Fibroblast of peridontal ligament (primary cell): ENCODE results near the gene COBL.

Experiments used
- DNase-seq: peaks from one replicate; pipeline ENCODE4 v3.0.0-alpha.2; 2010; ENCODE audit errors: extremely low read depth

COBL gene

DNA sequence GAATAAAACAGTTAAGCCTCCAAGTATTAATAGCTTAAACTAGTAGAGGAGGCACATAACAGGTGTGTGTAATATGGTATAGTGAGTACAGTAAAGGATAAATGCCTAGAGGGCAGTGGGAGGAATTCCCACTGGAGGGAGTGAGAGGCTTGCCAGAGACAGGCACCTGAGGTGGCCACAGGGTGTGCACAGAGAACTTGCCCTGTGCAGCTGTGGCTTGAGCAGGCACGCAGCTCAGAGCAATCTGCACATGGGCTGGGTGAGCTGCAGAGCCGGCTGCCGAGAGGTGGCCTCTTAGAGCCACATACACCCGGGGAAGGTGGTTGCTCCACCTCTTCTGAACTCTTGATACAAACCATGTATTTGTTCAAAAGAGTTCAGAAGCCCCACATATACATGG, 237.1 kb downstream of the COBL start:
- no peak for DNase-seq

DNA sequence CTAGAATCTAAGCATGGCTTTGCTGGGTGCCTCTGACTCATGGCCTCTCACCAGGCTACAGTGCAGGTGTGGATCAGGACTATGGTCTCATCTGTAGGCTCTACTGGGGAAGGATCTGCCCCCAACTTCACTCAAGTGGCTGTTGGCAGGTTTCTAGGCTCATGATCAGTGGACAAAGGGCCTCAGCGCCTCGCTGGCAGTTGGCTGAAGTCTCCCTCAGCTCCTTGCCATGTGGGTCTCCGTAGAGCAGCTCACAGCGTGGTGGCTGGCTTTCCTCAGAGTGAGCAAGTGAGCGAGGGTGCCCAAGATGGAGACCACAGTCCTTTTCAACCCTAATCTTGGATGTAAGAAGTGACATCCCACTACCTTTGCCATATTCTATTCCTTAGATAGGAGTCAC, 238.0 kb downstream of the COBL start:
- DNase-seq: no peak

DNA sequence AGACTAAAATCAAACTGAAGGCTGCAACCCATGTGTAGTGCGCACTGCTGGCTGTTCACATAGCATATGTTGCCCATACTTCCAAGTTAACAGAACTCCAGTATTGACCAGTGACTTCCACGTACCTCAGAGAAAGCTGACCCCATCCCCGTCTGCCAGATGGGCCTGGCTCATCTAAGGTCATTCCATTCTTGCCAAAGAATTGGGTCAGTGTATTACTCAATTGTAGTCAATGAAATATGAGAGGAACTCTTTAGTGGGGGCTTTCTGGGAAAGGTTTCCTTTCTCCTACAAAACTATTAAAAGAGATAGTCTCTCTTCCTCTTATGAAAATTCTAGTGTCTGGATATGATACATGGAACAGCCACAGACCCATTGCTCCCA, 238.6 kb downstream of the COBL start:
- DNase-seq: peak; percentile 18

DNA sequence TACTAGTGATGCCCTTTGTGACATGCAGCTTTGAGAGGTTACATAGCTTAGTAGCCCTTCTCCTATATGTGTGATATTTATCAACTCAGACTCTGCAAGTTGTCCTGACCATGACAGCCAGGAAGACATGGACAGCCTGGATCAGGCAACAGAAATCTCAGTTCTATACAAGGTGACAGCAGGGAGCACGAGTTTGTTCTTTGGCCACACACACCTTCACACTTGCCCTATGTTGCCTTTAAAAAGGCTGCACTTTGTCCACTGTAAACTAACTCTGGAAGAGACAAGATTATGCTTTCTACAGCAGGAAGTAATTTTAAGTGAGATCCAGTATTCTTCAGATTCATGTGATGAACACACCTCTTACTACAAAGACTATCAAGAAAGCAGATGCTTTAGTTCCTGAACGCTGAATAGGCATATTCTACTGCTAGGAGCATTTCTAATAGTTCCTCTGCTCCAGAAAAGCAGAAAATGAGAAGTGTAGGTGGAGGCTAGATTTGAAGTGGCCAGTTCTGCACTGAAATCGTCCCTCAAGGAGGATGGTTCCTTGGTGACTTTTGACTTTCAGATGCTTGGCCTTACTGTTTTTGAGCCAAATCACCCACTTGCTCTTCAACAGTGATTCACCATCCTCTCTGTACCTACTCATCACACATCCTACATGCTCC, 239.2 kb downstream of the COBL start:
- DNase-seq: no peak

DNA sequence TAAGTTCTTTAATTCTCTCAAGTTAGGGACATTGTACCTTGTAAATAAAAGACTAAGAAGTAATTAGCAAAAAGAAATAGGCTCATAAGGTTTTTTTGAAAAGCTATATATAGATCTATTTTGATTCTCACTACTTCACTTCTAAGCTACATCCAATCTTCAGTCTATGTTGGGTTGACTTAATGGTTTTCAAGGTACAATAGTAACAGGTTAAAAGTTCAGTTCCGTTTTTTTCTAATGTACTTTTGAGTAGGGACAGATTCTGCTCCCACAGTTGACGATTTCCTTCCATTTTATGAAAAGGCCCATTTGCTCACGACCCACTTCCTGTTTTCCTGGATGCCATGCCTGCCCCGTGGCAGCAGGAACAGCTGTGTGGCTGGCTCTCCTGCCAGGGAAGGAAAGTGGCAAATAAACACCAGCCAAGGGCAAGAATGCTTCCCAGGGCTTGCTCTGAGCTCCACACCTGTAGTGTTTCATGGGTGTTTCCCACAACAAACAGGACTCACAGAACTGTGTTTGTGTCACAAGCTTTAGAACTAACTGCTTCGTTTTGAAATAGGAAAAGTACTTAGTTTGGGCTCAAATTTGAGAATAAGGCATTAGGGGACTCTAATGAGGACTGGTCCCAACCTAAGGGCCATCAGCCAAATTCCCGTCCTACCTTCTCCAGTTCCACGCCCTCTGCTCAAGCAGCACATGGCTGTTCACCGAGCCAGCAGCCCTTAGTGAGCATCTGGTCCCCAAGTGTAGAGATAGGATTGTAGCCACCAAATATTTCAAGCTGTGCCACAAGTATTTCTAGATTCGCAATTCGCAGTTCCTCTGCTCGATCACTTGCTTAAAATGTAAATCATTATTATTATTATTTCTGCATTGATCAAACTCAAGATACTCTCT, 240.7 kb downstream of the COBL start:
- no peak for DNase-seq

DNA sequence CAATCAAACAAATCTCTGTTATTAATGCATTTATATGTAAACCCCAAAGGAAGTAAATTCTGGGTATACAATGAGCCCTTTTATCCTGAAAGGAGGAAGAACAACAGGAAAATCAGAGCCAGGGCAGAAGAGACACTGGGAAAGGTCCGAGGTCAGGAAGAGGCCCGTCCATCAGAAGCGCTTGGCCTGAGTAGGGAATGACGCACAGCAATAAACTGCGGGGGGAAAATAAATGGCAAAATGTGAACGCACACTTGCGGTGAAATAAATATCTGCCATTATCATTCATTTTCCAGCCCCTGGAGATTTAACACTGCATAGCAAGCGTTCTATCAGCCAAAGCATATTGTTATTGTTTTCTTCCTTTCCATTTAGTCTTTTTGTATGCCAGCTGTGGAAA, 243.4 kb downstream of the COBL start:
- no peak for DNase-seq

DNA sequence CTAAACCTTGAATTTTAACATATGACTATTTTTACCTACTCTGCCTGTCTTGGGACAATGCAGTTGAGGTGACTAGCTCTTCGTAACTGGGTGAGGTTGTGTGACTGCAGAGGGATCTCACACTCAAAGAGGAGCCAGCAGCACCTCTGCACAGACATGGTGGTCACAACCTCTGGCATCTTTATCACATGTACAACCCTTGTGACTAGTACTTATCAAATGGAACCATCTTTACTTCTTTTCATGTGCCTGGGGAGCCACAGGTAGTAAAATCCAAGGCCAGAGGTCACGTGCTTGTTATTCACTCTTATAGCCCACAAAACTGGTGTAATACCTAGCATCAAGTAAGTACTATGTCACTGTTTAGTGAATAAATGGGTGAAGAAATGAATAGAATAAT, 244.3 kb downstream of the COBL start:
- no peak for DNase-seq

DNA sequence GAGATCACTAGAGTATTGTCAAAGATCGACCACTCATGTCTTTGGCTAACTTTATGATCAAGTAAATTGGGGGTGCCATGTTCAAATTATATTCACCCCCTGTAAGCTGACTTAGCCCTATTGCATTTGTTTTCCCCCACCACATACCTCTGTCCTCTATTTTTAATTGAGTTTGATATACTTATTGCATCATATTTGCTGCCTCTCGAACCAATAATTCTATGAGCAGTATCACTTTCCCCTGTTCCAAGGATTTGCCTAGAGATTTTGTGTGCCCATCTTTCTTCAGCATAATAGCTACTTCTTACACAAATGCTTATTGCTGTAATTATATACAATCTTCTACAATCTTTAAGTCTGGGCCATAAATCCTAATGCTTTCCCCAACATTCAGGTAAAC, 245.2 kb downstream of the COBL start:
- DNase-seq: no peak

DNA sequence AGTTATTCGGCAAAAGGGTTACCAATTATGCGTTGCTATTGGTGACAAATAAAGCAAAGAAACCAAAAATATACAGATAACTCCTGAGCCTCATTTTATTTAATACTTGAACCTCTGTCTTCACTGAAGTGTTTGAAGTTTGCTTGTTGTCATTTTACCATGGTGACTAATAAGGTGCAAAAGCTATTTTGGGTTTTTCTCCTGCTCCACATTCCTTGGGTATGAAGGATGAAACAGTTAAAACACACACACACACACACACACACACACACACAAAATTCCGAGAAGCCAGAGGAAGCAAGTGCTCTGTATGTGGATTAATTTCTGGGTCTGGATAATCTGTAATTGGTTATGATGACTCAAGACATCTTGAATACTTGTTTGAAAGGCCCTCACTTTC, 246.5 kb downstream of the COBL start:
- no peak for DNase-seq

DNA sequence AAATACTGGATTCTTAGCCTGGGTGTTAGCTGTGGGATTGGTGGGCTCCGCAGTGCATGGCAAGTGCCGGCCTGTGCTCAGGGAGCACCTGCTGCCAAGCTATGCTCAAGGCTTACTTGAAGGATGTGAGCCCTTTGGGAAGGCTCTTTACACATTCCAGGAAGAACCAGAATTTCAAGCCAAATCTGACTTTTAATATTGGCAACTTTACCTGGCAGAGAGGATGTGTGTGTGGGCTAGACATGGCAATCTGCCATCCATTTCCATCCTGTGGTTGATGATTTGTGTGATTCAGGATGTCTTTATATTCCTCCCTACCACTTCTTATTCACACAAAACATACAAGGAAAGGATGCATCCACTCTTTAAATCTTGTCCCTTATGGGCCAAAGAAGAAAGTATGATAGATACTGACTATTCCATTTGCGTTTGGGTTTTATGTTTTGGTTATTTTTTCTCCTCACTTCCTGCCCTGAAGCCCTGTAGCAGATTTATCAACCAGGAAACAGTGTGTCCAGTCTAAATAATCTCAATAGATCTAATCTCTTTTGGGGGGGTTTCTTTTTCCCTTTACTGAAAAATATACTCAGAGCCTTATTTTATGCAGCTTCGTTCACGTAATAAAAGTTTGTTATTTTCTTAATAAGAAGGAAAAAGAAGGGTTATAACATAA, 247.1 kb downstream of the COBL start:
- DNase-seq: no peak

DNA sequence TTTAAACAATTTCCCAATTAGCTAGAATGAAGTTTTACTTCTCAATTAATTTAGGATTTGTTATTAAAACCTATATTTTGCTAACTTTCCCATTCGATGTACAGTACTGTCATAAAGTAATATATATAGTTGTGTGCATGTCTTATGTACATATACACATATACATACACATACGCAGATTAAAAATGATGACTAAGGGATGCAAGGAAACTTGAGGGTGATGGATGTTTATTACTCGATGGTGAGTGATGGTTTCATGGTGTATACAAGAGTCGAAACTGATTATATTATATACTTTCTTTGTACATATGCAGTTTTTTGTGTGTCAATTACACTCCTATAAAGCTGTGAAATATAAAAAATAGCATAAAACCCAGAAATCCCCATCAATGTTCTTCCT, 248.2 kb downstream of the COBL start:
- DNase-seq: no peak

DNA sequence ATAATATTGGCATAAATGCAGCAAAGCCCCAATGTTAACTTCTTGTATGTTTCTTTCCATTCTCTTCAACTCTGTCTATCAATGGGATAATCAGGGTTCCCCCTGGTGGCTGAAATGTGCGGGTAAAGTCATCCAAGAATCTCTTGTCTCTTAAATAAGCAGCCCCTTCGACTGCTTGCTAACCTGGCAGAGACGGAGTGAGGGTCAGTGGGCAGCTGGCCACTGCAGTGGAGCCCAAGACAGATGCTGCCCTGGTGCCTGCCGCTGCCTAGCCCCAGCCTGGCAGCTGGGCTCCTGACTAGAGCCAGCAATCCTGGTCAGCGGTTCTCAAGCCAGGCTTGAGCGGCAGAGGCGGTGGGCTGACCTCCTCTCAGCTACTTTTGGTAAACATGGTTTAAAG, 248.9 kb downstream of the COBL start:
- peak; percentile 74 for DNase-seq

DNA sequence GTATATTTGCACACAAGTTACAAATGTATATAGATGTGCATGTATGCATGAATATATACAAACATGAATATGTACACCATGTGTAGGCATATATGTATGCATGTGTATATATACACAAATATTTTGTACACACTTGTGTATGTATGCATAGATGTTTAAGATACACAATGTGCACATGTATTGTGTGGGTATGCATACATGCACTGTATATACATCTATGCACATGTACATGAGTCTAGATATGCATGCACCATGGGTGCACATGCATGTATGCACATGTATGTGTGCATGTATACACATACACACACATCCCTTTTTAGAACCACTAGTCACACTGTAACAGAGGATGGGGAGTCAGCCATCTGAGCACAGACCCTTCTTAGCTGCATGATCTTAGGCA, 249.4 kb downstream of the COBL start:
- no peak for DNase-seq

DNA sequence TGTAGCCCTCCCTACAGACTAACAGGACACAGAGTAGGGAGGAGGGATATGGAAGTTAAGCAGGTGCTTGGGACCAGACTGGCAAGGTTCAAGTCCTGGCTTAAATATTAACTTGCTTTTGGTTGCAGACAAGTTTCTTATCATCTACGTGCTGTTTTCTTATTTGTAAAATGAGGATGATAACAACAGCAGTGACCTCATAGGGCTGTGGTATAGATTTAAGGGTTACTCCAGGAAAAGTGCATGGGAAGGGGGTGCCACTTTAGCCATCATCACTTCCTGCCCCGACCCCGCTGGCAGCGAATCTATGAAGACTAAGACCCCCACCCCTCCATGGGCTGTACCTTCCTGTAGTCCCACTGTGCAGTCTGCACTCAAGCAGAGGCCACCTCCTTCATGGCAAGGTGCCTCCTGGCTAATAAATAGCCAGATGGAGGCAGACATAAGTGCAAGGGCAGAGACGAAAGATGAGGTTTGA, 250.2 kb downstream of the COBL start:
- DNase-seq: no peak

DNA sequence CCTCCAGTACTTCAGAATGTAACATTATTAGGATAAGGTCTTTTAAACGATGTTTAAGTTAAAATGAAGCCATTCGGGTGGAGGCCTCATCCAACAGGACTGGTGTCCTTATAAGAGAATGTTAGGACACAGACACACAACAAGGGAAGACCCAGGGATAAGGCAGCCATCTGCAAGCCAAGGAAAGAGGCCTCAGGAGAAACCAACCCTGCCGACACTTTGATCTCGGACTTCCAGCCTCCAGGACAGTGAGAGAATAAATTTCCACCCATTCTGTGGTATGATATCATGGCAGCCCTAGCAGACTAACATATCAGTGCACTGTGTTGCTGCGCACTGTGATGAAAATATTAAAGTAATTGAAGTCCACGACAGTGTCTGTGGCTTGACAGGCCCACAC, 250.8 kb downstream of the COBL start:
- no peak for DNase-seq

DNA sequence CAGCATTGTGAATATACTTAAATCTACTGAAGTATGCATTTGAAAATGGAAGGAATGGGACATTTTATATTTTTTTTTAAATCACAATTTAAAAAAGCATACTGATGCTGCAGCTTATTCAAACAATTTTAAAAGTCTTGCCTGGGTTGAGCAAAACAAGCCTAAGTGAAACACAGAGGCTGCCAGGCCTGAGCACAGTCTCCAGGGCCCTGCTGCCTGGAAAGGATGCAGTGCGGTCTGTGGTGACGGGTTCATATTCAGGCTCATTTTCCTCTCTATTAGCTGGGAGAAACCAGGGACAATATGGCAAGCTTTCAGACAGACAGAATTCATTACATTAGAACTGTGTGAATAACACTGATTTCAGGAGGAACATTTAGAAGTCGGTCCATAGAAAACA, 251.9 kb downstream of the COBL start:
- no peak for DNase-seq

DNA sequence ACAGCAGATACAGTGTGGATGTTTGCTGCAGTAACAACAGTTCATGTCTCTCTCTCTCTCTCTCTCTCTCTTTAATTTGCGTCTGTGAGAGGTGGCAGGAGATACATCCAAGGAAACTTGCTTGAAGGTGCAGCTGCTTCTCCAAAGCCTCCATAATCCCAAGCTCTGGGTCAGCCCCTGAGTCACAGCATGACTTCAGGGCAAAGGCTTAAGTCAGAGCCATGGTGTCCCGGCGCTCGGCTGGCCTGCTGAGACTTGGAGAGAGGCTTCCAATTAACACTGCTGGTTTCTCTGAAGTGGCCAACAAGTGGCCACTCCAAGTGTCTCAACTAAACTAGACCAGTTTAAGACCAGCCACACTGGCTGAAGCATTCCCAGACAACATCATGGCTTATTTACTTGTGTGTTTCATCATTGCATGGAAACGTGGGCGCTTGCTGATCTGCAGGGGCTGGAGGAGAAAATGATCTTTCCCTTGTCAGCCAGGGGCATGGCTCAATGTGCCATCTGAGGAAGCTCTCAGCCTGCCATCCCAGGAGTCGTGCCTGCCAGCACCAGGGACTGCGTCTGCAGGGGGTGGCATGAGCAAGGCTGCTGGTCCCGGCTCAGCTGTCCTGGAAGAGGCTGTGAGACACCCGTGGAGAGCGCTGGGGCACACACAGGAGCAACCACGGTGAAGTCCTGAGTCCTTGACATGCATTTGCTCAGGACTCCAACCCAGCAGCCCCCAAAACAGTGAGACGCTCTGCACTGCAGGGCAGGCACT, 254.2 kb downstream of the COBL start:
- DNase-seq: no peak

DNA sequence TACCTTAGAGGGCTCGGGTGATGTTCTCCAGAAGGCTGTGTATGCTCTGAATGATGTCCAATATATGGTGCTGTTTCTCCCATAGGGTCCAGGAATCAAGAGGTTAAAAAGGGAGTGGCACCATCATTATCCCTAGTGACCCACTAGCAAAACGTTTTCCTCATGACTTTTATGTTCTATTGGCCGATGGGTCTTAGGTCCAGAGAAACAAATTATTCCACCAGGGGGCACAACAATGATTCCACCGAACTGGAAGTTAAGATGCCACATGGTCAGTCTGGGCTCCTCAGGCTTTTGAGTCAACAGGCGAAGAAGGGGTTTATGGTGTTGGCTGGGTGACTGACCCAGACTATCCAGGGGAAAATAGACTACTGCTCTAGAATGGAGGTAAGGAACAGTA, 256.1 kb downstream of the COBL start:
- DNase-seq: no peak

DNA sequence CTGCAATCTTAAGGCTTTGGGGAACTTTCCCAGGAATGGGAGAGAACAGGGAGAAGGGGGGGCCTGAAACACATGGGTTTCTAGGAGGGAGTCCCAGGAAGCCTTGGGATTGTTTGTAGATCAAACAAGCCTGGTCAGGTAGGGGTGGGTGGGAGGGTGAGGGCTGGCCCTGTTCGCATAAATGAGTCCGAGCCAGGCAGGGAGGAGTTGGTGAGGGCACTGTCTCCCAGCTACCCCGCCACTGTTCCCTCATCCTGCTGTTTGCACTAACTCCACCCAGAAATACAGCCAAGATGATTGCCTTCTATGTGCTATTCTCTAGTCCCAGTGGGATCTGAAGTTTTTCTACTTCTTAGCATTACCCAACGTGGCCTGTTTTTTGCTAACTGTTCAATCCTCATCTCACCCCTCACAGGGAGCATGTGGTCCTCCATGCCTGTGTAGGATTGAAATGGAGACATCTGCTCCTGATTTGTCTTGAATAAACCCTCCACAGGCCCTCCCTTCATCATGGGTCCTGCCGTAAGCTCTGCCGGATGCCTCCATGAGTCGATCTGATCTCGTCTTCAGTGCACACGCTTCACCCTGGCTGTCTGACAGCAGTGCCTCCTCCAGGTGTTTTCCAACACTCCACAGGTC, 257.0 kb downstream of the COBL start:
- peak; percentile 17 for DNase-seq

DNA sequence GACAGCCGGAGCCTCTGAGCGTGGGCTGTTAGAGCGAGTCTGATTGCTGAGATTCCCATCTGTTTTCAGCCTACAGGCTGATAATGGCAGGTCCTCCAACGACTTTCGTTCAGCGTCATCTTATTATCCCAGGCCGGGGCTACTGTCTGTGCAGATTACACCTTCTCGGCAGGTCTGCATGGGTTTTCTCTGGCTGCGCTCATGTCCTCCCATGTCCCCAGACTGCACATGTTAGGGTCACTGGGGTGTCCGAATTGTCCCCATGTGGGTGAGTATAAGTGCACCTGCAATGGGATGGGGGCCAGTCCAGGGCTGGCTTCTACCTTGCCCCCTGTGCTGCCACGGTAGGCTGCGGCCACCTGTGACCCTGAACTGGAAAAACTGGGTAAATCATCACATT, 257.8 kb downstream of the COBL start:
- no peak for DNase-seq

DNA sequence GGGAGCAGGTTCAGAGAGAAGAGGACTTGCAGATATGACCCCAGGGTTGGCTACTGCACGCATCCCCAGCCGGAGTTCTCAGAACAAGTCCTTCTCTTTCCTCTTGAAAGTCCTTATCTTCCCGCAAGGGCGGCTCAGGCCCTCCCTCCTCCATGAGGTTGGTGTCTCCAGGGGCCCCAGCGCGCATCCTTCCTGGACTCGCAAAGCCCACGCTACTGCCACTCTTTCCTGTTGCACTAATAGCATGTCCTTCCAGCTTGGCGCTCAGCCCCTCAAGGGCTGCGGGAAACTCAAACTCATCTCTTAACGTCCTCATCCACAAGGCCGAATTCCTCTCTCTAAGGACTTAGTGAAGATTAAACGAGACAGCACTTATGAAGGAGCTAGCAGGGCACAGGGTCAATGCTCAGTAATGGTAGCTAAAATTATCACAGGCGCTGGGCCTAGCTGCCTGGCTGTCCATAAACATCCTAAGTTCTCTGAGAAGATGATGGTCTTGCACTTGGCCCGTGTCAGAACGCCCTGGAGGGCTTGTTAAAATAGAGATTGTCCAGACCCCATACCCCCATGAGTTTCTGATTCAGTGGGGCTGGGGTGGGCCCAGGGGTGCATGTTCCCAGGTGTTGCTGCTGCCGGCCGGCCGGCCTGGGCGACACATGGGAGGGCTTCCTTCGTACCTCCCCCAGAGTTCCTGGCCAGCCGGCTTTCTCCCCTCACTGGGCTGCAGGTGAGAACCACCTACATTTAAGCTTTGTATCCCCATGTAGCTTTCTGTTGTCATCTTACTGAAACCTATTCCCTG, 261.4 kb downstream of the COBL start:
- DNase-seq: no peak
